Esophagus muscularis mucosa (tissue), 4 donors: ENCODE data around the gene DISC1. TPM values are rescaled to one million over a fixed set of nuclear protein-coding genes. Genes with fewer than 3 reads are reported as not detected.

ENCODE experiments used
- DNase-seq: peaks from one replicate; pipeline ENCODE4 v3.0.0-alpha.2; 2017; ENCODE audit errors: extremely low spot score
- H3K27ac ChIP-seq, 4 donors: fragments of 200-600 bp; sonication (generic); replicated peaks in 1 of 4; 1 replicate in 3 of 4; 2 replicates in 1 of 4; pipeline ENCODE4 v1.5.1; 2016 to 2019; ENCODE audit warnings: mild to moderate bottlenecking in 1 of 4
- H3K27me3 ChIP-seq, 4 donors: fragments of 200-600 bp; sonication (generic); one replicate each; pipeline versions ENCODE4 v1.5.1 to v1.6.0; 2016 to 2019
- H3K36me3 ChIP-seq, 4 donors: fragments of 200-600 bp; sonication (generic); one replicate each; pipeline ENCODE4 v1.5.1; 2016 to 2019
- H3K4me1 ChIP-seq, 4 donors: fragments of 200-600 bp; sonication (generic); one replicate each; pipeline ENCODE4 v1.5.1; 2016 to 2019
- H3K4me3 ChIP-seq, 4 donors: fragments of 200-600 bp; sonication (generic); 1 replicate in 2 of 4; 2 replicates in 2 of 4; pipeline ENCODE4 v1.5.1; 2016 to 2019; ENCODE audit warnings: mild to moderate bottlenecking in 4 of 4, moderate library complexity in 1 of 4
- H3K9me3 ChIP-seq, 4 donors: fragments of 200-600 bp; sonication (generic); 1 replicate in 3 of 4; 2 replicates in 1 of 4; pipeline ENCODE4 v1.5.1; 2016 to 2019
- EP300 ChIP-seq: sonication (generic); formaldehyde crosslinking; IDR thresholded peaks from one replicate; pipeline ENCODE4 v1.6.1; 2017; ENCODE audit warnings: antibody characterized with exemption
- POLR2A ChIP-seq: fragments of 450-650 bp; IDR thresholded peaks from one replicate; pipeline ENCODE4 v1.6.1; 2017; ENCODE audit warnings: antibody characterized with exemption, moderate library complexity, mild to moderate bottlenecking, low read depth
- POLR2AphosphoS5 ChIP-seq, 2 donors: sonication (generic); formaldehyde crosslinking; IDR thresholded peaks; one replicate each; pipeline ENCODE4 v1.6.1; 2017; ENCODE audit warnings: antibody characterized with exemption in 2 of 2
- WGBS: methylation state at CpG from one replicate; pipeline ENCODE4 v1.1.5; 2018; 5-methylcytosine and 5-hydroxymethylcytosine counted together
- intact Hi-C: fragments of 100-400 bp; cut with DNase I; formaldehyde crosslinking; loops from one replicate; pipeline ENCODE4 v1.15.1; 2023
- total RNA-seq, 4 donors: library from RNA; depleted of rRNA; stranded (reverse); fragments of >200 nt; gene quantifications; one replicate each; pipeline versions ENCODE4 v1.1.0 to v1.2.1, GENCODE V29; 2016
- TF ChIP-seq, protein P1 (sequence below), 3 experiments: fragments of 200-600 bp in 2 of 3; fragments of 450-650 bp in 1 of 3; sonication (generic) in 2 of 3; IDR thresholded peaks; one replicate each; pipeline ENCODE4 v1.5.1; 2017 to 2019; ENCODE audit warnings: antibody characterized with exemption in 3 of 3, mild to moderate bottlenecking in 2 of 3, moderate library complexity in 1 of 3

Gene DISC1
- total RNA-seq, 4 donors from 2014 or later = 5.3 to 6.6 (median 6.2) TPM

- TF ChIP-seq POLR2A (no peak), POLR2AphosphoS5 (IDR thresholded peaks at IDR 0.05) (no peak), EP300 (no peak)
- TF ChIP-seq, protein P1, sequence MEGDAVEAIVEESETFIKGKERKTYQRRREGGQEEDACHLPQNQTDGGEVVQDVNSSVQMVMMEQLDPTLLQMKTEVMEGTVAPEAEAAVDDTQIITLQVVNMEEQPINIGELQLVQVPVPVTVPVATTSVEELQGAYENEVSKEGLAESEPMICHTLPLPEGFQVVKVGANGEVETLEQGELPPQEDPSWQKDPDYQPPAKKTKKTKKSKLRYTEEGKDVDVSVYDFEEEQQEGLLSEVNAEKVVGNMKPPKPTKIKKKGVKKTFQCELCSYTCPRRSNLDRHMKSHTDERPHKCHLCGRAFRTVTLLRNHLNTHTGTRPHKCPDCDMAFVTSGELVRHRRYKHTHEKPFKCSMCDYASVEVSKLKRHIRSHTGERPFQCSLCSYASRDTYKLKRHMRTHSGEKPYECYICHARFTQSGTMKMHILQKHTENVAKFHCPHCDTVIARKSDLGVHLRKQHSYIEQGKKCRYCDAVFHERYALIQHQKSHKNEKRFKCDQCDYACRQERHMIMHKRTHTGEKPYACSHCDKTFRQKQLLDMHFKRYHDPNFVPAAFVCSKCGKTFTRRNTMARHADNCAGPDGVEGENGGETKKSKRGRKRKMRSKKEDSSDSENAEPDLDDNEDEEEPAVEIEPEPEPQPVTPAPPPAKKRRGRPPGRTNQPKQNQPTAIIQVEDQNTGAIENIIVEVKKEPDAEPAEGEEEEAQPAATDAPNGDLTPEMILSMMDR (IDR thresholded peaks at IDR 0.05) = no peak
- peaks cover 0 to 4% (median 0%) of the 10 kb centered on the region in 4 donors for H3K4me1 ChIP-seq
- 86% methylated on average over 5 of the region's 5 CpGs for WGBS
- peak; percentile 57 for DNase-seq
- H3K27me3 ChIP-seq = no peaks in the 10 kb centered on the region
- intact Hi-C loops = no loop called here
- no peak overlapping the region for H3K4me3 ChIP-seq
- H3K27ac ChIP-seq = no peak overlapping the region
- H3K9me3 ChIP-seq = no peaks in the 10 kb centered on the region
- H3K36me3 ChIP-seq = no peaks in the 10 kb centered on the region
Measured at GRCh38 chr1:231720652-231721325, 94.2 kb downstream of the DISC1 start.

- Histone ChIP-seq H3K9me3 (no peaks in the 10 kb centered on the region), H3K4me3 (no peak overlapping the region), H3K27ac (no peak overlapping the region), H3K36me3 (no peaks in the 10 kb centered on the region), H3K27me3 (no peaks in the 10 kb centered on the region), H3K4me1 (peaks cover 0 to 4% (median 0%) of the 10 kb centered on the region in 4 donors)
- intact Hi-C loops = no loop called here
- peak; percentile 2 for DNase-seq
- TF ChIP-seq POLR2A (no peak), POLR2AphosphoS5 (IDR thresholded peaks at IDR 0.05) (no peak), EP300 (no peak)
- TF ChIP-seq, protein P1 (IDR thresholded peaks at IDR 0.05) = no peak
Measured at GRCh38 chr1:231721436-231721835, 94.8 kb downstream of the DISC1 start.

DNA sequence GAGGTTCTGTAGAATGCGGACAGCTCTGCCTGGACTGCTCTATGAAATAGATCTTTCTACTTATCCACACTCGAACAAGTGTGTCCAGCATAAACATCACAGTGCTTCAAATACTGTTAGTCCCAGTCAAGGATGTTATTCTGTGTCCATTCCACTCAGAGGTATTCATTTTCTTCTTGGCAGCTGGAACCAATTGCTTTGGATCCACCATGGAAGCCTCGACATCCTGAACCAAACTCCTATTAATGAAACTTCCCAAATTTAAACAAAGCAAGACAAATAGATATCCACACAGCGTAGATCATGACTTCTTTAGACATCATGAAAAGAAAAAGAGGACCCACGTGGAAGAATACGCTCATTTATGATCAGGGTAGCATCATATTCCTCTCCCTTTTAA, 95.8 kb downstream of the DISC1 start:
- TF ChIP-seq POLR2AphosphoS5 (IDR thresholded peaks at IDR 0.05) = no peak
- TF ChIP-seq, protein P1 (IDR thresholded peaks at IDR 0.05) = no peak
- no peak for TF ChIP-seq EP300
- TF ChIP-seq POLR2A = no peak
- Histone ChIP-seq H3K27ac (no peak overlapping the region), H3K9me3 (no peaks in the 10 kb centered on the region), H3K4me1 (peaks cover 0 to 4% (median 0%) of the 10 kb centered on the region in 4 donors), H3K27me3 (no peaks in the 10 kb centered on the region), H3K36me3 (no peaks in the 10 kb centered on the region), H3K4me3 (no peak overlapping the region)
- DNase-seq = peak; percentile 55
- intact Hi-C loops = no loop called here
- WGBS = 84% methylated on average over 6 of the region's 6 CpGs

GRCh38 chr1:231723146-231723545, 96.6 kb downstream of the DISC1 start:
- H3K9me3 ChIP-seq = no peaks in the 10 kb centered on the region
- peaks cover 0 to 4% (median 0%) of the 10 kb centered on the region in 4 donors for H3K4me1 ChIP-seq
- no peak overlapping the region for H3K27ac ChIP-seq
- 83% methylated on average over 7 of the region's 7 CpGs for WGBS
- DNase-seq = peak; percentile 34
- intact Hi-C loops = no loop called here
- H3K4me3 ChIP-seq = no peak overlapping the region
- H3K36me3 ChIP-seq = no peaks in the 10 kb centered on the region
- H3K27me3 ChIP-seq = no peaks in the 10 kb centered on the region
- TF ChIP-seq, protein P1 (IDR thresholded peaks at IDR 0.05) = no peak
- no peak for TF ChIP-seq POLR2AphosphoS5 (IDR thresholded peaks at IDR 0.05)
- TF ChIP-seq POLR2A = no peak
- no peak for TF ChIP-seq EP300

- Histone ChIP-seq H3K36me3 (no peaks in the 10 kb centered on the region), H3K27ac (no peak overlapping the region), H3K27me3 (no peaks in the 10 kb centered on the region), H3K4me3 (no peak overlapping the region), H3K4me1 (peaks cover 0 to 4% (median 0%) of the 10 kb centered on the region in 4 donors), H3K9me3 (no peaks in the 10 kb centered on the region)
- intact Hi-C loops = no loop called here
- WGBS = 92% methylated on average over 4 of the region's 5 CpGs
- peak; percentile 21 for DNase-seq
- TF ChIP-seq POLR2A (no peak), POLR2AphosphoS5 (IDR thresholded peaks at IDR 0.05) (no peak), EP300 (no peak)
- TF ChIP-seq, protein P1 (IDR thresholded peaks at IDR 0.05) = no peak
Measured at GRCh38 chr1:231724041-231724440, 97.5 kb downstream of the DISC1 start.
